ENCODE data around the gene MAT2A. TPM values are rescaled to one million over a fixed set of nuclear protein-coding genes. Genes with fewer than 3 reads are reported as not detected.
A peak's percentile ranks its signal among the peaks of the same experiment; 100 is the strongest.

The MAT2A gene
- total and polyA plus RNA-seq, 10 of the 15 experiments (the other 5 are each of a cell fraction or from before 2014, with no cell fraction given): 97.6 to 408 (median 290) TPM

DNA sequence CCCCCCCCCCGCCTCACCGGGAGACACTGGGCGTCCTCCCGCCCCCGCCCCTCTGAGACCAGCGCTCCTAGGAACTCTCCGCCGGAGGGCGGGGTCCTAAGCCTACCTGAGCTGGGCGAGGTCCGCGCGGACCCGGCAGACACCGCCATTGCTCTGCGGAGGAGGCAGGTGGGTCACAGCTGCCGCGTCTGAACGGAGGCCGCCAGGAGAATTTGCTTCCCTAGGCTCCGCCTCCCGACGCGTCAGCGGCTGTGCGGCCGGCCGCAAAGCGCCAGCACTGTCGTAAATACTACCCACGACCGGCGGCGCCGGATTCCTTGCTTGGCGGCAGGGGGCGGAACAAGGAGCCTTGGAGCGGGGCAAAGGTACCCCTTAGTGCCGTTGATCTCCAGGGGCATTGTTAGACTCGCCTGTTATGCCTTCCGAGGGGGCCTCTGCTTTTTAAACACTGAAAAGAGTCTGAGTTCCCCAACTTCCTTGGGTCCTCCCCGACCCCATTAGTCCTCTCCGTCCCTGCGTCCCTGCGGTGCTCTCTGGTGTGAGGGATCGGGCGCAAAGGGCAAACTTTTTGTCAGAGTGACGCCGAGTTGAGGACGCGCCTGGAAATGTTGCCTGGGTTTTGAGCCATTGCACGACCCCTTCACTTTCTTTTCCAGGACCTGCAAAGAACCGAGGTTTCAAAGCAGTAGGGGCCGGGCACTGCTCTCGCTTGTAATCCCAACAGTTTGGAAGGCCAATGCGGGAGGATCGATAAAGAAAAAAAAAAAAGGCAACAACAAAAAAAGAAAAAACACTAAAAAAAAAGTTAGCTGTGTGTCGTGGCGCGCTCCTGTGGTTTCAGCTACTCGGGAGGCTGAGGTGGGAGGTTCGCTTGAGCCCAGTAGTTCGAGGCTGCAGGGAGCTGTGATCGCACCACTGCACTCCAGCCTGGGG lies 22.6 kb downstream of the MAT2A start, which contains the start of gene GGCX (continued):
- TF ChIP-seq MYC (IDR thresholded peaks at IDR 0.05; ENCODE audit: insufficient read depth, insufficient read length, insufficient replicate concordance, low read length, severe bottlenecking) (peak; percentile 46), IKZF1 (conservative IDR thresholded peaks at IDR 0.05) (peak; percentile 65), SUPT20H (IDR thresholded peaks at IDR 0.05; ENCODE audit: borderline replicate concordance, control insufficient read depth, low read depth, low read length) (no peak), NBN (IDR thresholded peaks at IDR 0.05) (0 out of 2 replicates have a peak, but pooled peaks have one; percentile 78), JUNB (IDR thresholded peaks at IDR 0.05) (peak; percentile 89), SKIL (IDR thresholded peaks at IDR 0.05; ENCODE audit: low read depth, poor library complexity, severe bottlenecking) (peak; percentile 56), YY1 (IDR thresholded peaks at IDR 0.05; ENCODE audit: low read depth, low read length) (peak; percentile 95), IRF4 (IDR thresholded peaks at IDR 0.05; ENCODE audit: low read depth, low read length) (no peak), PML (IDR thresholded peaks at IDR 0.05; ENCODE audit: low read length) (peak; percentile 96), FOXK2 (IDR thresholded peaks at IDR 0.05) (peak; percentile 34; the same call in 1 of the 2 replicates), HDAC6 (IDR thresholded peaks at IDR 0.05; ENCODE audit: unreplicated experiment) (peak; percentile 65), POLR2AphosphoS2 (IDR thresholded peaks at IDR 0.05; ENCODE audit: low read depth, low read length) (peak; percentile 90), CBFB (IDR thresholded peaks at IDR 0.05; ENCODE audit: low read depth) (peak; percentile 21; the same call in 1 of the 2 replicates), ASH2L (IDR thresholded peaks at IDR 0.05; ENCODE audit: borderline replicate concordance, low read depth) (no peak)
- TF ChIP-seq, protein P1, sequence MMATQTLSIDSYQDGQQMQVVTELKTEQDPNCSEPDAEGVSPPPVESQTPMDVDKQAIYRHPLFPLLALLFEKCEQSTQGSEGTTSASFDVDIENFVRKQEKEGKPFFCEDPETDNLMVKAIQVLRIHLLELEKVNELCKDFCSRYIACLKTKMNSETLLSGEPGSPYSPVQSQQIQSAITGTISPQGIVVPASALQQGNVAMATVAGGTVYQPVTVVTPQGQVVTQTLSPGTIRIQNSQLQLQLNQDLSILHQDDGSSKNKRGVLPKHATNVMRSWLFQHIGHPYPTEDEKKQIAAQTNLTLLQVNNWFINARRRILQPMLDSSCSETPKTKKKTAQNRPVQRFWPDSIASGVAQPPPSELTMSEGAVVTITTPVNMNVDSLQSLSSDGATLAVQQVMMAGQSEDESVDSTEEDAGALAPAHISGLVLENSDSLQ (IDR thresholded peaks at IDR 0.05): peak; percentile 31; the same call in 1 of the 2 replicates
